Upper lobe of left lung (tissue), 4 donors: Measurements from ENCODE around the gene SNX1.

Source experiments
- CTCF ChIP-seq, 6 experiments: fragments of 450-650 bp in 4 of 6; fragments of 200-600 bp in 2 of 6; sonication (generic) in 2 of 6; IDR thresholded peaks; one replicate each; pipeline ENCODE4 v1.5.1; 2016 to 2019; ENCODE audit warnings: antibody characterized with exemption in 6 of 6
- POLR2A ChIP-seq, 4 donors: fragments of 450-650 bp; IDR thresholded peaks; one replicate each; pipeline ENCODE4 v1.5.1; 2016 to 2017; ENCODE audit warnings: antibody characterized with exemption in 4 of 4, mild to moderate bottlenecking in 2 of 4
- POLR2AphosphoS5 ChIP-seq, 2 donors: sonication (generic); formaldehyde crosslinking; IDR thresholded peaks; one replicate each; pipeline ENCODE4 v1.5.1; 2017; ENCODE audit warnings: antibody characterized with exemption in 2 of 2

GRCh38 chr15:64162869-64163658 is 67.3 kb downstream of the SNX1 start, which contains the start of gene PPIB:
- TF ChIP-seq CTCF (IDR thresholded peaks at IDR 0.05) (peak in 4 of 6 experiments; percentile 19 to 60 (median 41)), POLR2AphosphoS5 (IDR thresholded peaks at IDR 0.05) (peak; percentile 67 to 88), POLR2A (IDR thresholded peaks at IDR 0.05) (peak in 3 of 4 donors; percentile 35 to 84 (median 79))
